ENCODE measurements around the gene HSF5.

Gene HSF5

DNA sequence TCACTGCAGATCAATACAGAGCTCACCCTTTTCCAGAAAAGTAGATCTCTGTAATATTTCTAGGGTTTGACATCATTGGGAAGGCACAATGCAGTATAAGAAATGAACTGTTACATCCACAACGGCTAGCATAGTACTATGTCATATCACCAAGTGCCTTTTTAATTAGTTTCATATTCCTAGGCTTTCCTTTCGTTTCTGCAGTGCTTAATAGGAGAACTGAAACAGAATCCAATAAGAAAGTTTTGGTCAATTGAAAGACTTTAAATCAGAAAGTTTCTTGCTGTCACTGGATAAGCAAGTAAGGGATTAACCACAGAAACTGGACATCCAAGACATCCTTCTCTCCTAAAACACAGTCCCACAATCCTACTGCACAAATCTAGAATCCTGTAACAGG, 67.4 kb downstream of the HSF5 start:
- Histone ChIP-seq H3K4me2 (ENCODE audit: low read length) (no peak overlapping the region), H3K36me3 (ENCODE audit: insufficient read depth, low read length) (no peaks in the 10 kb centered on the region), H3K9me3 (replicated peaks; ENCODE audit: low read length) (no peaks in the 10 kb centered on the region), H3K4me3 (ENCODE audit: low read length) (no peak overlapping the region), H3K27me3 (ENCODE audit: control insufficient read depth, insufficient read depth, low read length) (peaks cover 42% of the 10 kb centered on the region), H3K4me1 (ENCODE audit: control insufficient read depth, insufficient read depth, low read length) (no peaks in the 10 kb centered on the region), H3K9ac (ENCODE audit: low read depth, low read length) (no peak overlapping the region)

DNA sequence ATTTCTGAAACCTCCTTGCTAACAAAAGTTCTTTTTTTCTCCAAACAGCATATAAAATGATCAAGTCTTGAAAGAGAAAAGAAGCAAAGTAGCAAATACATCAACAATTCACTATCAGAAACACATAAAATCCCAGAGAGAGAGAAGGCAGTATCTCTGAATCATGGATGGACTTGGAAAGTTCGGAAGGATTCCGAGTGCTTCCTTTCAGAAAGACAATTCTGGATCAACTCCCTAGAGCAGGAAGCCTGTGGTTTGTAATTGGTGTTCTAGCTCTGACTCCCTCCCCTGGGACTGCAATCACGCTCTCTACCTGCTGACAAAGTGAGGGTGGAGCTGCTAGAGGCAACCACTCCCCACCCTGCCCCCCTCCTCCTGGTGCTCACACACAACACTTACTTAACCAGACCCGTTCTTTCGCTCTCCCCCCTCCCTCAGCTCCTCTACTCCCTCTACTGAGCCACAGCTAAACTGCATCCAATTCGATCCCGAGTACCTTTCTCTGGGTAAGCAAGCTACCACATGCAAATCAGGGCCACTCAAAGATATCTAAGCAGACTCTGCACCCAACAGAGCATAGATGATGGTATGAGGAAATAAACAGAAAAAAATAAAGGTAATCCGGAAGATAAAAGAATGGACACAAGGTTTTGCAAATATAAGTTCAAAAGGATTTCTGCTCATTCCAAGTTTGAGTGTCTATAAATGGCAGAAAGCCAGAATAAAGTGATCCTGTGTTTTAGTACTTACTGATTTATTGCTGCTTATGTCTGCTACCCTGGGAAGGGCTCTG, 70.7 kb downstream of the HSF5 start, which contains the start of gene RNF43:
TSS of gene RNF43 (minus strand) at position 235 of the 793 bp plus-strand sequence. CDS start 1,957 bp downstream, outside the sequence.
- H3K4me3 ChIP-seq (ENCODE audit: low read length) = peak within 1 kb of the TSS; percentile 48

DNA sequence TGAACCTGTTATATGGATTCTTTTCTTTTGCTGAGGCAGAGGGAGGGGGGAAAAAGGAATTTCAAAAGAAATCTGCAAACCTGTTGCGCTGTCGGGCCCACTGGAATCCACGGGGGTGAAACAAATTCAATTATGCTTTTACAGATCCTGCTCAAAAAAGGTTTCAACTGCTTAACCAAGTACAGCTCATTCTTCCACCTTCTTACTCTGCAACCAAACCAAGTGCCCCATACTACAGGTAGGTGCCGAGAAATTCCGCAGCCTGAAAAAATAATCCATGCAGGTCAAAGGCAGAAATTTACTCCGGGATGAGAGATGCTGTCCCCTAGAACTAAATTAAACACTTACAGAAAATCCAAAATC, 71.3 kb downstream of the HSF5 start:
- H3K9ac ChIP-seq (ENCODE audit: low read depth, low read length) = no peak overlapping the region
- no peak overlapping the region for H3K4me3 ChIP-seq (ENCODE audit: low read length)
- H3K9me3 ChIP-seq (replicated peaks; ENCODE audit: low read length) = no peaks in the 10 kb centered on the region
- H3K4me1 ChIP-seq (ENCODE audit: control insufficient read depth, insufficient read depth, low read length) = no peaks in the 10 kb centered on the region
- H3K36me3 ChIP-seq (ENCODE audit: insufficient read depth, low read length) = no peaks in the 10 kb centered on the region
- H3K4me2 ChIP-seq (ENCODE audit: low read length) = peak overlapping the region; percentile 75
- peaks cover 69% of the 10 kb centered on the region for H3K27me3 ChIP-seq (ENCODE audit: control insufficient read depth, insufficient read depth, low read length)

More for the DNA sequence above, 70.7 kb downstream of the HSF5 start, which contains the start of gene RNF43:
- H3K36me3 ChIP-seq (ENCODE audit: insufficient read depth, low read length) = no peaks in the 10 kb centered on the region
- H3K4me1 ChIP-seq (ENCODE audit: control insufficient read depth, insufficient read depth, low read length) = no peaks in the 10 kb centered on the region
- H3K4me2 ChIP-seq (ENCODE audit: low read length) = peak within 1 kb of the TSS; percentile 75
- H3K9ac ChIP-seq (ENCODE audit: low read depth, low read length) = no peak within 1 kb of the TSS
- no peaks in the 10 kb centered on the region for H3K9me3 ChIP-seq (replicated peaks; ENCODE audit: low read length)
- H3K27me3 ChIP-seq (ENCODE audit: control insufficient read depth, insufficient read depth, low read length) = peaks cover 70% of the 10 kb centered on the region

DNA sequence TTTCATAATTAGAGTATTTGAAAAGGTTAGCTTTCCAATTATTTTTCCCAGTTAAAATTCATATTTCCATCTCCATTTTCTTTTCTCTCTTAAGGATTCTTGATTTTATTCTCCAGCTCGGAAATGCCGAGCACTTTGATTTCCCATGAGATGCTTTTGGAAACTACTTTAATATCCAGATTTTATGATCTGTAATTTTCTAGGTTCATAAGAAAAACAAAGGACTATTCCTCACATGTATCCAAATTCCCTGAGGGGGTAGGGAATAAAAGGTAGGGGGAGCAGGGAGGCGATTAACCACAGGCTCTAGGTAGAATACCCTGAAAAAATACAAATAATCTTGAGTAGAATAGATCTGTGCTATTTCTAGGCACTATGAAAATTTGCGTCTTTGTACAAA, 71.8 kb downstream of the HSF5 start:
- Histone ChIP-seq H3K9me3 (replicated peaks; ENCODE audit: low read length) (no peaks in the 10 kb centered on the region), H3K9ac (ENCODE audit: low read depth, low read length) (no peak overlapping the region), H3K4me3 (ENCODE audit: low read length) (no peak overlapping the region)

DNA sequence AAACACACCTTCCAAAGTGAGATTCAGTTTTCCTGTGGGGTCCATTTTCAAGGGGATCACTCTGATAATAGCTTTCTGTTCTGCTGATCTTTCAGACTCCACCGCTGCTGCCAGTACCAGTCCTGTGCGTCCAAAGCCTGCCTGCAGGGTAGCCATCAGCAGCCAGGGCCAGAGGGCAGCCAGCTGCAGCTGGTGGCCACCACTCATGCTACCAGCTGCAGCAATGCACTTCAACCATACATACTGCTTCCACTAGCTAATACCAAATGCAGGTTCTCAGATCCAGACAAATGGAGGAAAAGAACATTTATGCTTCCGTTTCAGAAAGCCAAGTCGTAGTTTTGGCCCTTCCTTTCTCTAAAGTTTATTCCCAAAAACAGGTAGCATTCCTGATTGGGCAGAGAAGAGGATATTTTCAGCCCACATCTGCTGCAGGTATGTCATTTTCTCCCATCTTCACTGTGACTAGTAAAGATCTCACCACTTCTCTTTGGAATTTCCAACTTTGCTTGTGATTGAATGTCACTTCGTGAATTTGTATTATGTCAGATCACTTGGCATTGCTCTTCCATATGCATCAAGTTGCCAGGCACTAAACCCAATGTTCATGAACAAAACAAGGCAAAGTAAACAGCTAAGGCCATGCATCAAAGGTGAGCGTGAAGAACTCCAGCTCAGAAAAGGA, 72.7 kb downstream of the HSF5 start:
- no peak overlapping the region for H3K4me2 ChIP-seq (ENCODE audit: low read length)
- no peaks in the 10 kb centered on the region for H3K9me3 ChIP-seq (replicated peaks; ENCODE audit: low read length)
- no peak overlapping the region for H3K4me3 ChIP-seq (ENCODE audit: low read length)
- H3K27me3 ChIP-seq (ENCODE audit: control insufficient read depth, insufficient read depth, low read length) = peaks cover 68% of the 10 kb centered on the region
- H3K4me1 ChIP-seq (ENCODE audit: control insufficient read depth, insufficient read depth, low read length) = no peaks in the 10 kb centered on the region
- H3K9ac ChIP-seq (ENCODE audit: low read depth, low read length) = no peak overlapping the region
- no peaks in the 10 kb centered on the region for H3K36me3 ChIP-seq (ENCODE audit: insufficient read depth, low read length)

More for the DNA sequence above, 71.8 kb downstream of the HSF5 start:
- H3K27me3 ChIP-seq (ENCODE audit: control insufficient read depth, insufficient read depth, low read length) = peaks cover 71% of the 10 kb centered on the region
- no peaks in the 10 kb centered on the region for H3K36me3 ChIP-seq (ENCODE audit: insufficient read depth, low read length)
- no peak overlapping the region for H3K4me2 ChIP-seq (ENCODE audit: low read length)
- H3K4me1 ChIP-seq (ENCODE audit: control insufficient read depth, insufficient read depth, low read length) = no peaks in the 10 kb centered on the region

DNA sequence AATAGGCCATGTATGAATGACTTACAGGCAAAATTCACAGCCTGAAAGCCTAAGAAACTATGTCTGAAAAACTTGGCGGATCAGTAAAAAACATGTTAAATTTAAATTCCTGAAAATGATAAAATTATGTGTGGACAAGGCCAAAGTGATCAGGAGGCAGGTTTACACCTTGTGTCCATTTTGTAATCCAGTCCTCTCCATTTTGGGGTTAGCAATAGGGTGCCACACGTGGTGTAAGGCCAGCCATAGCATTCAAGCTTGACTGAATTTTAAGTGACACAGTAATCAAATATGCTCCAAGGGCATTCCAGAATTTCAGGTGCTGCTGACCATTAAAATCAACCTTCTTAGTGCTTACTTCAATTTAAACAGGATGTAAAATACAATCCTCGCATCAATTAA, 73.6 kb downstream of the HSF5 start:
- Histone ChIP-seq H3K9me3 (replicated peaks; ENCODE audit: low read length) (no peaks in the 10 kb centered on the region), H3K36me3 (ENCODE audit: insufficient read depth, low read length) (no peaks in the 10 kb centered on the region), H3K4me1 (ENCODE audit: control insufficient read depth, insufficient read depth, low read length) (no peaks in the 10 kb centered on the region), H3K27me3 (ENCODE audit: control insufficient read depth, insufficient read depth, low read length) (peaks cover 67% of the 10 kb centered on the region), H3K4me3 (ENCODE audit: low read length) (no peak overlapping the region), H3K4me2 (ENCODE audit: low read length) (no peak overlapping the region), H3K9ac (ENCODE audit: low read depth, low read length) (no peak overlapping the region)

DNA sequence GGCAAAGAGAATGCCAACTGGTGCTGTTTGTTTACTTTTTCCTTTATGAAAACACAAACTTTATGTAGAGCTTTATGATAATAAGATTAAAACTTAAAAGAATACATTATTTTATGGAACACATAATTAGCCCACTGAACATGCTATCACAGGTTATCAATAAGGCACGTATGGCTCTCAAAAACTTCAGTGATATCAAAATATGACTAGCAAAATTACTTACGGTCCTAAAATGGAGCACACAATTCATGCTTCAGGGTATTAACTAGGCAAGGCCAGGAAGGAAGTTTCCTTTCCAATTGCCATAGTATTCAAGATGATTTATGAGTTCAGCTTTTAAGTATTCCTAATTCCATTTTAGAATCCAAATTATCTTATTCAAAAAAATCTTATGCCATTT, 74.5 kb downstream of the HSF5 start:
- Histone ChIP-seq H3K27me3 (ENCODE audit: control insufficient read depth, insufficient read depth, low read length) (peaks cover 73% of the 10 kb centered on the region), H3K4me2 (ENCODE audit: low read length) (no peak overlapping the region), H3K9ac (ENCODE audit: low read depth, low read length) (no peak overlapping the region), H3K4me1 (ENCODE audit: control insufficient read depth, insufficient read depth, low read length) (no peaks in the 10 kb centered on the region), H3K36me3 (ENCODE audit: insufficient read depth, low read length) (no peaks in the 10 kb centered on the region), H3K9me3 (replicated peaks; ENCODE audit: low read length) (no peaks in the 10 kb centered on the region), H3K4me3 (ENCODE audit: low read length) (no peak overlapping the region)

DNA sequence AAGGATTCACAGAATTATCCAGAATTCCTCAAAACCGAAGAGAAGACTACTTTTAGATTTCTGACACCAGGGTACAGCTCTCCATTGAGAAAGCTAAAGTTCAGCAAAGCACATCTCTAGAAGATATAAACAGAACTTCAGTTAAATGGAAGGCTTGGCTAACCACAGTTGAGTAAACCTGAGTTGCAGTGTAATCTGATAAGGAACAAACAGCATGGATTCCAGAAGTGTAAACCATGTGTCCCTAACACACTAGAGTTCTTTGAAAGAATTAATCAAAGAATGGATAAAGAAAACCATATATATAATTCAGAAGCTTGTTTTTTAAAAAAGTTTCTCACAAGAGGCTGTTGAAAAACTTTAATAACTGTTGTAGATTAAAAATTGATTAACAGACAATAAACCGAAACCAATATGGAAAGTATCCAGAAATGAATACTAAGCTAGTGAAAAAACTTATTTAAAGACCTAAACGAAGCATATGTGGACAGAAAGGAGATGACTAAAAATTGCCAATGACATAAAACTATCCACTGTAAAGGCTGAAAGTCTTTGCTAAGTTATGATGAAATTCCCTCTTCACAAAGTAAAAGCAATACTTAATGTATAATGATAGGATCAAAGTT, 75.1 kb downstream of the HSF5 start:
- no peaks in the 10 kb centered on the region for H3K36me3 ChIP-seq (ENCODE audit: insufficient read depth, low read length)

DNA sequence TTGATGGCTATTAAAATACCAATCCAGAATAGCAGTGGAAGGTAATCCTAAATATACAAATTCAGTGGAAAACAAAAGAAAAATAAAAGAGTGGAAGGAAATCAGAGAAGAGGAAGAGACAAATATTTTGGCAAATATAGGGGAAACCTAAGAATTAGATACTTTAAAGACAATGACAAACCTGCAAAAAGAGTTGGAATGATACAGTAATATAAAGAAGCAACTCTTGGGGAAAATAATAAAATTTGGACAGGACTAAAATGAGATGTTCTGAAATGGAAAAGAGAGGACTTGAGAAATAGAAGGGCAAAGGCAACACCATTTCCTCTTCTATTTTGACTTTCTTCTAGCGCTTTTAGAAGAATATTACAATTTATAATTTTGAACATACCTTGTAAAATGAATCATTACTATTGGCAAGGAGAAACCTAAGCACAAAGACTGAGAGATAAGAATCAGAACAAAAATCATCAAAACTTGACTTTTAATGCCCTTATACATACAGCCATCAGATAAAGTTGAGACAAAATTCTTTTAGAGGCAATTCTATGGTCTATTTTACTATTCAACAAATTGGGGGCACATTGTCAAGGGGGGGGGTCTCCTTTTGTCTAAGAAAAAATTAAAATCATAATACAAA, 76.0 kb downstream of the HSF5 start:
- H3K4me1 ChIP-seq (ENCODE audit: control insufficient read depth, insufficient read depth, low read length) = no peaks in the 10 kb centered on the region
- H3K9ac ChIP-seq (ENCODE audit: low read depth, low read length) = no peak overlapping the region
- H3K4me3 ChIP-seq (ENCODE audit: low read length) = no peak overlapping the region
- H3K4me2 ChIP-seq (ENCODE audit: low read length) = no peak overlapping the region
- no peaks in the 10 kb centered on the region for H3K9me3 ChIP-seq (replicated peaks; ENCODE audit: low read length)
- H3K27me3 ChIP-seq (ENCODE audit: control insufficient read depth, insufficient read depth, low read length) = peaks cover 80% of the 10 kb centered on the region
- H3K36me3 ChIP-seq (ENCODE audit: insufficient read depth, low read length) = no peaks in the 10 kb centered on the region

More for the DNA sequence above, 75.1 kb downstream of the HSF5 start:
- Histone ChIP-seq H3K4me1 (ENCODE audit: control insufficient read depth, insufficient read depth, low read length) (no peaks in the 10 kb centered on the region), H3K9ac (ENCODE audit: low read depth, low read length) (no peak overlapping the region), H3K4me2 (ENCODE audit: low read length) (no peak overlapping the region), H3K27me3 (ENCODE audit: control insufficient read depth, insufficient read depth, low read length) (peaks cover 78% of the 10 kb centered on the region), H3K4me3 (ENCODE audit: low read length) (no peak overlapping the region), H3K9me3 (replicated peaks; ENCODE audit: low read length) (no peaks in the 10 kb centered on the region)

DNA sequence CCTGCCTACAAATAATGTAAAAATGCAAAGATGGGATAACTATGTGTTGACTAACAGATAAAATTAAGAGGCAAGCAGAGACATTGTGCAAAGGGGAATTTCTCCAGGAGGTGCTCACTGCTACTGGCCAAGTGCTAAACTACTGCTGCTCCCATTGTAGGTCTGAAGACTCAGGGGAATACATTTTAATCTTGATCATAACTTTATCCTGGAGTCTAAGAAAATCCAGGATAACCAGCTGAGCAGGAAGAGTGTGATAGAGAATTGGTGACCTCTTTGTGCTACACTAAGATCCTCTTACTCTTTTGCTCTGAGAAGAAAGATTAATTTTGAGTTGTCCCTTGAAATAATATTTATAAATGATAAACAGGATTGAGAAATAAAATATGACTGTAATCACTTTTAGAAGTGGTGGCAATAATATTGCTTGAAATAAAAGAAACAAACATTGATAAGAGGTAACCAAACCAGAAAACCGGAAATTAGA, 76.8 kb downstream of the HSF5 start:
- no peak overlapping the region for H3K9ac ChIP-seq (ENCODE audit: low read depth, low read length)
- no peak overlapping the region for H3K4me2 ChIP-seq (ENCODE audit: low read length)
- H3K27me3 ChIP-seq (ENCODE audit: control insufficient read depth, insufficient read depth, low read length) = peaks cover 72% of the 10 kb centered on the region
- no peak overlapping the region for H3K4me3 ChIP-seq (ENCODE audit: low read length)
- no peaks in the 10 kb centered on the region for H3K36me3 ChIP-seq (ENCODE audit: insufficient read depth, low read length)
- H3K4me1 ChIP-seq (ENCODE audit: control insufficient read depth, insufficient read depth, low read length) = no peaks in the 10 kb centered on the region
- no peaks in the 10 kb centered on the region for H3K9me3 ChIP-seq (replicated peaks; ENCODE audit: low read length)

All from skeletal muscle satellite cell (primary cell).